ENCODE results near the gene TCF4. TPM values are rescaled to one million over a fixed set of nuclear protein-coding genes. Genes with fewer than 3 reads are reported as not detected.

TCF4 gene
- total RNA-seq, 1 experiment from 2014 or later: 143 TPM

DNA sequence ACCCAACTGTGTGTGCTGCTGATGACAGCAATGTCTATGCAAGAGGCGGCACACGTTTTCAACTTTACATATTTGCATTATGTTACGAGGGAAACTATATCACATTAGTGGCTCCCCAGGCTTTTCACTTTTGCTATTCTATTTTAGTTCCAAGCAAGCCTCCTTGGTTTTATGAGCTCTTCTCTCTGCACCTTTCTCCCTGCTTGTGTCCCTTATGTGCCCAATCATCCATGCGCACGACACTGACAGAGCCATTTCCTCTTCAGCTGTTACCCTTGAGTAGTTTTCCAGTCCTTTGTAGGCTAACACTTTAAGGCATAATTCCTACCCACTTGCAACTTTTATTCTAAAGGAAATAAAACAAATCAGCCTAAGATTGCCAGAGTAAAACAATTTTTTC, 154.3 kb downstream of the TCF4 start:
- H3K27ac ChIP-seq (ENCODE audit: low read depth, low read length, poor library complexity, severe bottlenecking): no peak overlapping the region
- H3K4me3 ChIP-seq (ENCODE audit: low read depth, low read length, poor library complexity, severe bottlenecking): no peak overlapping the region
- BruUV-seq (replicated peaks): no TSS peak
- intact Hi-C loops (cut with micrococcal nuclease; ENCODE audit: unreplicated experiment): no loop called here
- H3K36me3 ChIP-seq (ENCODE audit: insufficient read depth, low read length, poor library complexity, severe bottlenecking): no peaks in the 10 kb centered on the region
- H3K9me3 ChIP-seq (ENCODE audit: low read depth, low read length, poor library complexity, severe bottlenecking): no peaks in the 10 kb centered on the region
- ChIA-PET CTCF (no interaction called here), POLR2A (ENCODE audit: low non-redundant PET) (no interaction called here)
- H3K27me3 ChIP-seq (replicated peaks; ENCODE audit: insufficient read depth, low read depth, low read length, poor library complexity): no peaks in the 10 kb centered on the region
- peak; percentile 39 for DNase-seq (ENCODE audit: low spot score)
- TF ChIP-seq EZH2 (IDR thresholded peaks at IDR 0.05; ENCODE audit: borderline replicate concordance, low read depth, low read length, poor library complexity, severe bottlenecking): no peak
- TF ChIP-seq, protein P1, sequence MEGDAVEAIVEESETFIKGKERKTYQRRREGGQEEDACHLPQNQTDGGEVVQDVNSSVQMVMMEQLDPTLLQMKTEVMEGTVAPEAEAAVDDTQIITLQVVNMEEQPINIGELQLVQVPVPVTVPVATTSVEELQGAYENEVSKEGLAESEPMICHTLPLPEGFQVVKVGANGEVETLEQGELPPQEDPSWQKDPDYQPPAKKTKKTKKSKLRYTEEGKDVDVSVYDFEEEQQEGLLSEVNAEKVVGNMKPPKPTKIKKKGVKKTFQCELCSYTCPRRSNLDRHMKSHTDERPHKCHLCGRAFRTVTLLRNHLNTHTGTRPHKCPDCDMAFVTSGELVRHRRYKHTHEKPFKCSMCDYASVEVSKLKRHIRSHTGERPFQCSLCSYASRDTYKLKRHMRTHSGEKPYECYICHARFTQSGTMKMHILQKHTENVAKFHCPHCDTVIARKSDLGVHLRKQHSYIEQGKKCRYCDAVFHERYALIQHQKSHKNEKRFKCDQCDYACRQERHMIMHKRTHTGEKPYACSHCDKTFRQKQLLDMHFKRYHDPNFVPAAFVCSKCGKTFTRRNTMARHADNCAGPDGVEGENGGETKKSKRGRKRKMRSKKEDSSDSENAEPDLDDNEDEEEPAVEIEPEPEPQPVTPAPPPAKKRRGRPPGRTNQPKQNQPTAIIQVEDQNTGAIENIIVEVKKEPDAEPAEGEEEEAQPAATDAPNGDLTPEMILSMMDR (conservative IDR thresholded peaks at IDR 0.05; ENCODE audit: low read depth, low read length): no peak
- H3K4me1 ChIP-seq (ENCODE audit: insufficient read depth, low read length, poor library complexity, severe bottlenecking): peaks cover 11% of the 10 kb centered on the region

DNA sequence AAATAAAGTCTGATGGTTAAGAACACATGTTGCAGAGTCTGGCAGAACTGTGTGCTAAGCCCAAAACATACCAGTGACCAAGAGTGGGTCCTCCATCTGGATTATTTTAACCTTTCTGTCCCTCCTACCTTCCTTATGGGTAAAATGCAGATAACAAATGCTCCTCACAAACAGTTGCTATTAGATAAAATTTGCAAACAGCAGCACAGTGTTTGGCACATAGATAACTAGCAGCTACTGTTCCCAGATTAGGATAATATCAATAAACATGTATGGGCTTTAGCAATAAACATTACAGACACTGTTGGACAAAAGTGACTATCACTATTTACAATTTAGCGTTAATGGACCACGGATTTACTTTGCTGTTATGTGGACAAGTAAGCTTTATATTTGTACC, 154.9 kb downstream of the TCF4 start:
- no peak overlapping the region for H3K27ac ChIP-seq (ENCODE audit: low read depth, low read length, poor library complexity, severe bottlenecking)
- ChIA-PET POLR2A (ENCODE audit: low non-redundant PET) (no interaction called here), CTCF (no interaction called here)
- H3K4me1 ChIP-seq (ENCODE audit: insufficient read depth, low read length, poor library complexity, severe bottlenecking): peaks cover 11% of the 10 kb centered on the region
- no peak for DNase-seq (ENCODE audit: low spot score)
- no peak for TF ChIP-seq EZH2 (IDR thresholded peaks at IDR 0.05; ENCODE audit: borderline replicate concordance, low read depth, low read length, poor library complexity, severe bottlenecking)
- TF ChIP-seq, protein P1 (conservative IDR thresholded peaks at IDR 0.05; ENCODE audit: low read depth, low read length): no peak
- H3K27me3 ChIP-seq (replicated peaks; ENCODE audit: insufficient read depth, low read depth, low read length, poor library complexity): no peaks in the 10 kb centered on the region
- no peaks in the 10 kb centered on the region for H3K36me3 ChIP-seq (ENCODE audit: insufficient read depth, low read length, poor library complexity, severe bottlenecking)
- H3K4me3 ChIP-seq (ENCODE audit: low read depth, low read length, poor library complexity, severe bottlenecking): no peak overlapping the region
- intact Hi-C loops (cut with micrococcal nuclease; ENCODE audit: unreplicated experiment): no loop called here
- H3K9me3 ChIP-seq (ENCODE audit: low read depth, low read length, poor library complexity, severe bottlenecking): no peaks in the 10 kb centered on the region
- BruUV-seq (replicated peaks): no TSS peak

- CTCF ChIA-PET: no interaction called here
These were observed 155.5 kb downstream of the TCF4 start for GRCh38 chr18:55432307-55433040.

More at GRCh38 chr18:55432307-55433040, 155.5 kb downstream of the TCF4 start:
- Histone ChIP-seq H3K36me3 (ENCODE audit: insufficient read depth, low read length, poor library complexity, severe bottlenecking) (no peaks in the 10 kb centered on the region), H3K4me3 (ENCODE audit: low read depth, low read length, poor library complexity, severe bottlenecking) (no peak overlapping the region), H3K9me3 (ENCODE audit: low read depth, low read length, poor library complexity, severe bottlenecking) (no peaks in the 10 kb centered on the region), H3K27ac (ENCODE audit: low read depth, low read length, poor library complexity, severe bottlenecking) (no peak overlapping the region), H3K27me3 (replicated peaks; ENCODE audit: insufficient read depth, low read depth, low read length, poor library complexity) (no peaks in the 10 kb centered on the region), H3K4me1 (ENCODE audit: insufficient read depth, low read length, poor library complexity, severe bottlenecking) (peaks cover 11% of the 10 kb centered on the region)
- DNase-seq (ENCODE audit: low spot score): no peak
- intact Hi-C loops (cut with micrococcal nuclease; ENCODE audit: unreplicated experiment): no loop called here
- POLR2A ChIA-PET (ENCODE audit: low non-redundant PET): no interaction called here
- BruUV-seq (replicated peaks): no TSS peak
- TF ChIP-seq EZH2 (IDR thresholded peaks at IDR 0.05; ENCODE audit: borderline replicate concordance, low read depth, low read length, poor library complexity, severe bottlenecking): no peak
- TF ChIP-seq, protein P1 (conservative IDR thresholded peaks at IDR 0.05; ENCODE audit: low read depth, low read length): no peak

Data from A673 (cell line).